SU-DHL-6 (cell line): Measurements from ENCODE around the gene PLAC8.

Experiments used
- H2AFZ ChIP-seq: fragments of 200-600 bp; sonication (generic); 2 replicates; pipeline ENCODE4 v1.6.1; 2014; ENCODE audit warnings: low read depth, mild to moderate bottlenecking, moderate library complexity, mixed read lengths, antibody characterized with exemption, low read length; ENCODE audit not compliant: severe bottlenecking
- H3F3A ChIP-seq: fragments of 200-600 bp; shearing (Covaris generic); 2 replicates; pipeline ENCODE4 v1.6.0; 2016; ENCODE audit warnings: antibody characterized with exemption, mild to moderate bottlenecking; ENCODE audit not compliant: insufficient read depth
- H3K27ac ChIP-seq: fragments of 200-600 bp; sonication (generic); 2 replicates; pipeline ENCODE4 v1.5.1; 2016; ENCODE audit warnings: low read depth, mild to moderate bottlenecking, low read length, moderate library complexity, mixed read lengths
- H3K27me3 ChIP-seq: fragments of 200-600 bp; sonication (generic), shearing (Covaris generic); 2 replicates; pipeline ENCODE4 v1.6.0; 2014; ENCODE audit warnings: mild to moderate bottlenecking, low read length
- H3K36me3 ChIP-seq: fragments of 200-600 bp; sonication (generic); 2 replicates; pipeline ENCODE4 v1.6.1; 2014; ENCODE audit warnings: mild to moderate bottlenecking, low read length, mixed read lengths
- H3K4me2 ChIP-seq: fragments of 300-600, 200-600 bp; shearing (Covaris generic), sonication (generic); 2 replicates; pipeline ENCODE4 v1.6.0; 2014; ENCODE audit warnings: low read length, low read depth, mild to moderate bottlenecking; ENCODE audit not compliant: poor library complexity, severe bottlenecking
- H3K4me3 ChIP-seq: fragments of 200-600 bp; sonication (generic); 2 replicates; pipeline ENCODE4 v1.5.1; 2014; ENCODE audit warnings: antibody characterized with exemption, low read length, mild to moderate bottlenecking, mixed read lengths; ENCODE audit not compliant: insufficient read depth, poor library complexity, severe bottlenecking
- H3K79me2 ChIP-seq: fragments of 200-600 bp; sonication (generic); 2 replicates; pipeline ENCODE4 v1.6.1; 2014; ENCODE audit warnings: mild to moderate bottlenecking, low read length, moderate library complexity; ENCODE audit not compliant: insufficient read depth
- H3K9ac ChIP-seq: fragments of 200-600 bp; sonication (generic); 2 replicates; pipeline ENCODE4 v1.7.0; 2014; ENCODE audit warnings: mild to moderate bottlenecking, low read length
- H3K9me2 ChIP-seq: fragments of 200-600 bp; sonication (generic); replicated peaks from 2 replicates; pipeline ENCODE4 v1.6.1; 2014; ENCODE audit warnings: low read length; ENCODE audit not compliant: insufficient read depth
- H3K9me3 ChIP-seq: fragments of 200-600 bp; sonication (generic); 2 replicates; pipeline ENCODE4 v1.6.1; 2014; ENCODE audit warnings: low read length, mixed read lengths; ENCODE audit not compliant: insufficient read depth
- H4K20me1 ChIP-seq: fragments of 200-600 bp; sonication (generic); 2 replicates; pipeline ENCODE4 v1.6.1; 2014; ENCODE audit warnings: low read depth, mild to moderate bottlenecking, antibody characterized with exemption, low read length, moderate library complexity, mixed read lengths
- CTCF ChIP-seq: fragments of 200-600 bp; sonication (generic); IDR thresholded peaks from one replicate; pipeline ENCODE4 v1.5.1; 2017; ENCODE audit warnings: antibody characterized with exemption, mild to moderate bottlenecking, low read length, moderate library complexity; ENCODE audit not compliant: insufficient read depth, poor library complexity, severe bottlenecking
- EZH2phosphoT487 ChIP-seq: fragments of 200-600 bp; sonication (generic), shearing (Covaris generic); conservative IDR thresholded peaks from 2 replicates; pipeline ENCODE4 v1.6.1; 2018; ENCODE audit warnings: mild to moderate bottlenecking, antibody characterized with exemption, low read length, moderate library complexity, mixed read lengths

Gene PLAC8

GRCh38 chr4:83110970-83111750 is 3.4 kb downstream of the PLAC8 start:
- no peak for TF ChIP-seq EZH2phosphoT487
- no peak for TF ChIP-seq CTCF
- Histone ChIP-seq H3K27me3 (no peaks in the 10 kb centered on the region), H3K27ac (no peak overlapping the region), H3K9ac (no peak overlapping the region; the same call in 1 of the 2 replicates), H3K9me2 (no peaks in the 10 kb centered on the region), H3K9me3 (no peaks in the 10 kb centered on the region), H3K4me3 (no peak overlapping the region), H4K20me1 (no peaks in the 10 kb centered on the region), H3K79me2 (no peaks in the 10 kb centered on the region), H3K36me3 (no peaks in the 10 kb centered on the region), H3K4me2 (peak overlapping the region; percentile 58), H2AFZ (peak overlapping the region; percentile 92), H3F3A (no peaks in the 10 kb centered on the region)

GRCh38 chr4:83110223-83110945 is 4.1 kb downstream of the PLAC8 start:
- Histone ChIP-seq H3K9me2 (no peaks in the 10 kb centered on the region), H3K9me3 (no peaks in the 10 kb centered on the region), H3K4me3 (peak overlapping the region; percentile 43), H3K27ac (no peak overlapping the region), H3K36me3 (no peaks in the 10 kb centered on the region), H2AFZ (peak overlapping the region; percentile 92), H3K27me3 (no peaks in the 10 kb centered on the region), H3K4me2 (peak overlapping the region; percentile 58), H3K9ac (peak overlapping the region; percentile 50), H3F3A (no peaks in the 10 kb centered on the region), H4K20me1 (no peaks in the 10 kb centered on the region), H3K79me2 (no peaks in the 10 kb centered on the region)
- TF ChIP-seq EZH2phosphoT487 (no peak), CTCF (peak; percentile 46)

- TF ChIP-seq CTCF (no peak), EZH2phosphoT487 (no peak)
- Histone ChIP-seq H3K79me2 (no peaks in the 10 kb centered on the region), H3K27me3 (no peaks in the 10 kb centered on the region), H3K9ac (peak overlapping the region; percentile 50), H4K20me1 (no peaks in the 10 kb centered on the region), H3K27ac (no peak overlapping the region), H3K4me2 (peak overlapping the region; percentile 58), H2AFZ (peak overlapping the region; percentile 92), H3K36me3 (no peaks in the 10 kb centered on the region), H3F3A (no peaks in the 10 kb centered on the region), H3K9me2 (no peaks in the 10 kb centered on the region), H3K9me3 (no peaks in the 10 kb centered on the region), H3K4me3 (peak overlapping the region; percentile 43)
These were observed 4.9 kb downstream of the PLAC8 start for GRCh38 chr4:83109480-83110222.
